HG03378 (cell line): ENCODE results near the gene CLEC4C.
"Not testable (repeated sequence)": the region's sequence is repeated elsewhere in the genome, so short reads cannot be mapped to it uniquely, and the experiment has no call there.

Experiments used
- ATAC-seq: cut with Tn5 transposase; IDR thresholded peaks from one replicate; pipeline ENCODE4 v1.9.1; 2021; ENCODE audit warnings: mild to moderate bottlenecking, moderate library complexity; ENCODE audit not compliant: unreplicated experiment

Gene CLEC4C

GRCh38 chr12:7747246-7747645, at the start of gene CLEC4C:
CLEC4C (minus strand) TSS chr12:7747375; CDS start chr12:7747348, 27 bp downstream.
- ATAC-seq: no peak

GRCh38 chr12:7793211-7793610, 46.0 kb upstream of the CLEC4C start:
- no peak for ATAC-seq

GRCh38 chr12:7788884-7789528, 41.8 kb upstream of the CLEC4C start, which contains the start of gene NANOG:
NANOG (plus strand) TSS chr12:7789402; CDS start chr12:7789615, 213 bp downstream.
- not testable (repeated sequence) for ATAC-seq

- no peak for ATAC-seq
Measured at GRCh38 chr12:7788294-7788660, 41.1 kb upstream of the CLEC4C start.

- ATAC-seq: no peak
Measured at GRCh38 chr12:7787574-7788293, 40.6 kb upstream of the CLEC4C start.

- no peak for ATAC-seq
Measured at GRCh38 chr12:7784701-7785100, 37.5 kb upstream of the CLEC4C start.

- ATAC-seq: not testable (repeated sequence)
Measured at GRCh38 chr12:7783433-7783832, 36.3 kb upstream of the CLEC4C start.

GRCh38 chr12:7782055-7782454, 34.9 kb upstream of the CLEC4C start:
- no peak for ATAC-seq

- ATAC-seq: no peak
Measured at GRCh38 chr12:7781274-7781673, 34.1 kb upstream of the CLEC4C start.

GRCh38 chr12:7769999-7770398, 22.8 kb upstream of the CLEC4C start:
- ATAC-seq: no peak

- ATAC-seq: no peak
Measured at GRCh38 chr12:7758766-7759140, 11.6 kb upstream of the CLEC4C start.

GRCh38 chr12:7756993-7757392, 9.8 kb upstream of the CLEC4C start:
- no peak for ATAC-seq

- not testable (repeated sequence) for ATAC-seq
Measured at GRCh38 chr12:7755668-7756067, 8.5 kb upstream of the CLEC4C start.

- not testable (repeated sequence) for ATAC-seq
Measured at GRCh38 chr12:7751941-7752922, 5.1 kb upstream of the CLEC4C start.

- no peak for ATAC-seq
Measured at GRCh38 chr12:7751394-7751793, 4.2 kb upstream of the CLEC4C start.

GRCh38 chr12:7750350-7750749, 3.2 kb upstream of the CLEC4C start:
- no peak for ATAC-seq

GRCh38 chr12:7749442-7749841, 2.3 kb upstream of the CLEC4C start:
- no peak for ATAC-seq

GRCh38 chr12:7748852-7749251, 1.7 kb upstream of the CLEC4C start:
- ATAC-seq: no peak

GRCh38 chr12:7732993-7733392, 14.2 kb downstream of the CLEC4C start:
- no peak for ATAC-seq

GRCh38 chr12:7731486-7731885, 15.7 kb downstream of the CLEC4C start:
- no peak for ATAC-seq

- not testable (repeated sequence) for ATAC-seq
Measured at GRCh38 chr12:7730984-7731383, 16.2 kb downstream of the CLEC4C start.
